Nephron progenitor cell (in vitro differentiated cells): Measurements from ENCODE around the gene OR8B3.
"Not testable (repeated sequence)": the region's sequence is repeated elsewhere in the genome, so short reads cannot be mapped to it uniquely, and the experiment has no call there.

Experiments
- DNase-seq: peaks from one replicate; pipeline ENCODE4 v3.0.0; 2021
- H3K27ac Mint-ChIP-seq: 2 replicates; pipeline ENCODE4 v1.8.0; 2021; ENCODE audit warnings: mild to moderate bottlenecking, moderate library complexity, mixed read lengths
- H3K27me3 Mint-ChIP-seq: 2 replicates; pipeline ENCODE4 v1.8.0; 2021; ENCODE audit warnings: mild to moderate bottlenecking, low read depth, mixed read lengths; ENCODE audit not compliant: poor library complexity
- H3K36me3 Mint-ChIP-seq: 2 replicates; pipeline ENCODE4 v1.8.0; 2021; ENCODE audit warnings: low read depth, mixed read lengths
- H3K4me1 Mint-ChIP-seq: 2 replicates; pipeline ENCODE4 v1.8.0; 2021; ENCODE audit warnings: mixed read lengths
- H3K4me3 Mint-ChIP-seq: 2 replicates; pipeline ENCODE4 v1.8.0; 2021; ENCODE audit warnings: mild to moderate bottlenecking, moderate library complexity, mixed read lengths
- H3K9me3 Mint-ChIP-seq: 2 replicates; pipeline ENCODE4 v1.8.0; 2021; ENCODE audit warnings: mild to moderate bottlenecking, moderate library complexity, mixed read lengths
- TF ChIP-seq, protein P1 (sequence below): fragments of 200-600 bp; sonication (generic); IDR thresholded peaks from 2 replicates; pipeline ENCODE4 v1.5.0; 2021; ENCODE audit warnings: antibody characterized with exemption

Gene OR8B3

DNA sequence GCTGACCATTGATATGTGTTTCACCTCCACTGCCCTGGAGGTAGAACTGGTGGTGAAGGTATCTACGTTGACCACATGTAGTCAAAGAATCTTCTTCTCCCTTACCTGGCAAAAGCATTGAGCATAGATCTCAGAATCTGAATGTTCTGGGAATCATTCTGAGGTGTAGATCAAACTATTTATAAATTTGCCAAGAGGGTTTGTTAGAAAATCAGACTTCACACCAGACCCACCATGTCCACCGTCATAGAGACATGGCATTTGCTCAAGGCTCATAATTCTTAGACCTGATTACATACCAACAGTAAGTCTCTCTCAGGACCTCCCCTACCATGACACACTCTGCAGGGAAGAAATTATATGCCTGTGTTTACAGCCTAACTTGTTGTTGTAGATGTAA, 14.4 kb downstream of the OR8B3 start, which contains the start of gene OR8B2:
Gene OR8B2 (minus strand): TSS at position 101 of the 400 bp plus-strand sequence. CDS start 1,156 bp downstream, outside the sequence.
- Mint-ChIP-seq H3K9me3 (no peaks in the 10 kb centered on the region), H3K4me1 (no peaks in the 10 kb centered on the region)

DNA sequence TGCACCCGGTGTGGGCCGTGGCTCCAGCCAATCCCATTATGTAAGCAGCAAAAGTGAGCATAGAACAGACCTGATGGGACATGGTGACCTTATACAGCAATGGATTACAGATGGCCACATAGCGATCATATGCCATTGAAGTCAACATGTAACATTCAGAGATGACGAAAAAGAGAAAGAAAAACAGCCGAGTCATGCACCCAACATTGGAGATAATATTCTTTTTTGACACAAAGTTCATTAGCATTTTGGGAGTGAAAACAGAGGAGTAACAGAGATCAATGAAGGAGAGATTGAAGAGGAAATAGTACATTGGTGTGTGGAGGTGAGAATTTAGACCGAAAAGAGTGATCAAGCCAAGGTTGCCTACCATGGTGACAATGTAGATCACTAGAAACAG, 16.0 kb downstream of the OR8B3 start:
- DNase-seq, H3K27ac Mint-ChIP-seq, H3K4me1 Mint-ChIP-seq, H3K9me3 Mint-ChIP-seq, H3K36me3 Mint-ChIP-seq, H3K27me3 Mint-ChIP-seq, H3K4me3 Mint-ChIP-seq: not testable (repeated sequence)

More for the DNA sequence above, 14.4 kb downstream of the OR8B3 start, which contains the start of gene OR8B2:
- Mint-ChIP-seq H3K36me3 (no peaks in the 10 kb centered on the region), H3K4me3 (no peak within 1 kb of the TSS), H3K27me3 (no peaks in the 10 kb centered on the region), H3K27ac (no peak within 1 kb of the TSS)
- DNase-seq = no peak
- TF ChIP-seq, protein P1, sequence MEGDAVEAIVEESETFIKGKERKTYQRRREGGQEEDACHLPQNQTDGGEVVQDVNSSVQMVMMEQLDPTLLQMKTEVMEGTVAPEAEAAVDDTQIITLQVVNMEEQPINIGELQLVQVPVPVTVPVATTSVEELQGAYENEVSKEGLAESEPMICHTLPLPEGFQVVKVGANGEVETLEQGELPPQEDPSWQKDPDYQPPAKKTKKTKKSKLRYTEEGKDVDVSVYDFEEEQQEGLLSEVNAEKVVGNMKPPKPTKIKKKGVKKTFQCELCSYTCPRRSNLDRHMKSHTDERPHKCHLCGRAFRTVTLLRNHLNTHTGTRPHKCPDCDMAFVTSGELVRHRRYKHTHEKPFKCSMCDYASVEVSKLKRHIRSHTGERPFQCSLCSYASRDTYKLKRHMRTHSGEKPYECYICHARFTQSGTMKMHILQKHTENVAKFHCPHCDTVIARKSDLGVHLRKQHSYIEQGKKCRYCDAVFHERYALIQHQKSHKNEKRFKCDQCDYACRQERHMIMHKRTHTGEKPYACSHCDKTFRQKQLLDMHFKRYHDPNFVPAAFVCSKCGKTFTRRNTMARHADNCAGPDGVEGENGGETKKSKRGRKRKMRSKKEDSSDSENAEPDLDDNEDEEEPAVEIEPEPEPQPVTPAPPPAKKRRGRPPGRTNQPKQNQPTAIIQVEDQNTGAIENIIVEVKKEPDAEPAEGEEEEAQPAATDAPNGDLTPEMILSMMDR = no peak

DNA sequence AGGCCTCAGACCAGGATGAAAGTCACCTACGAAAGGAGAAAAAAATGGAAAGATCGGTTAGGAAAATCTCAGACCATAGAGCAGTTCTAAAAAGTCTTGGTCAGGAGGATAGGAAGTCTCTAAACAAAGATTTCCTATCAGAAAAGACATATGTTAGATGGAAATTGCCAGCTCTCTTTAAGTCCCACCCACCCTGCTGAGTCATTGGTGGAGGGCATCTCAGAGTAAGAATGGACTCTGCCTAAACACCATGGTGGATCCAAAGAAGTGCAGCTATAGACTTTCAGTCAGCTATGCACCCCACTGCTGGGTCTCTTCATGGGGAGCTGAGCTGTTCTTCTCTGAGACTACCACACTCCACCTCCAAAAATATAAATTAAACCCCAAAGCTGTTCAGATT, 18.2 kb downstream of the OR8B3 start:
- Mint-ChIP-seq H3K9me3 (no peaks in the 10 kb centered on the region), H3K4me1 (no peaks in the 10 kb centered on the region), H3K27me3 (no peaks in the 10 kb centered on the region), H3K36me3 (no peaks in the 10 kb centered on the region), H3K27ac (no peak overlapping the region), H3K4me3 (no peak overlapping the region)
- DNase-seq = no peak
- TF ChIP-seq, protein P1 = no peak

DNA sequence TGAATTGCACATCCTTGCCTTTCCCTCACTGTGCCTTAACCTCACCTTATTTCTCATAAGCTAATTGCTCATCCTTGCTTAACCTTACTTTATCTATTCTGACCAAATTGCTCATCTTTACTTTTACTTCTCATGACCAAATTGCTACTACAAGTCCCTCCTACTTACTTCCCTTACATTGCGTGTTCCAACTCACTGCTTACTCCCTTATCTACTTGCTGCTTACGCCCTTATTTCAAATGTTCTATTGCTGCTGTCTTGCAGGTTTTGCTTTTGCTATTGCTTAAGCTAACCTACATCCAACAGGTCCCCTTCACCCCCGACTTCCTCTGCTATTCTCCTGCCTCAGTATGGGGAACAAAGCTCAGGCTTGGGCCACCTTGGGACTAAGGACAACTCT, 22.5 kb downstream of the OR8B3 start:
- Mint-ChIP-seq H3K27ac (no peak overlapping the region), H3K4me1 (no peaks in the 10 kb centered on the region), H3K4me3 (no peak overlapping the region), H3K27me3 (peaks cover 3% of the 10 kb centered on the region), H3K36me3 (no peaks in the 10 kb centered on the region), H3K9me3 (peaks cover 3% of the 10 kb centered on the region)
- no peak for DNase-seq
- TF ChIP-seq, protein P1 = no peak

DNA sequence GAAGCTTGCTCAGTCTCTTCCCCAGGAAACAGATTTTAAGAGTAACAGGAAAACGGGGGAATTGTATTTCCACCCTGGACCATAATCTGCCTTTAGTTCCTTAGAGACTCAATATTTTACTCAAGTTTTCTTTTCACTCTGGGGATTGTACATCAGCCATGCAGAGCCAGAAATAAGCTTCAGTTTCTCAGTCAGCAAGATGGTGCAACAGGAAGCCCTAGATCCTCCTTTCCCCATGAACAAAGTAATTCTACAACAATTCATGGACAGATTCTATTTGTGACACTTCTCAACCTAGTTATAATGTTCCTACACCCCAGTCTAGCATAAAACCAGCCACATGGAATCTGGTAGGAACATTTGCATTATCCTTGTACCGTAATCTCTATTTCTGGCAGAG, 39.3 kb downstream of the OR8B3 start:
- peaks cover 11% of the 10 kb centered on the region for H3K27me3 Mint-ChIP-seq
- no peak overlapping the region for H3K4me3 Mint-ChIP-seq
- TF ChIP-seq, protein P1 = no peak
- no peaks in the 10 kb centered on the region for H3K9me3 Mint-ChIP-seq
- H3K27ac Mint-ChIP-seq = no peak overlapping the region
- no peak for DNase-seq
- no peaks in the 10 kb centered on the region for H3K4me1 Mint-ChIP-seq
- no peaks in the 10 kb centered on the region for H3K36me3 Mint-ChIP-seq

DNA sequence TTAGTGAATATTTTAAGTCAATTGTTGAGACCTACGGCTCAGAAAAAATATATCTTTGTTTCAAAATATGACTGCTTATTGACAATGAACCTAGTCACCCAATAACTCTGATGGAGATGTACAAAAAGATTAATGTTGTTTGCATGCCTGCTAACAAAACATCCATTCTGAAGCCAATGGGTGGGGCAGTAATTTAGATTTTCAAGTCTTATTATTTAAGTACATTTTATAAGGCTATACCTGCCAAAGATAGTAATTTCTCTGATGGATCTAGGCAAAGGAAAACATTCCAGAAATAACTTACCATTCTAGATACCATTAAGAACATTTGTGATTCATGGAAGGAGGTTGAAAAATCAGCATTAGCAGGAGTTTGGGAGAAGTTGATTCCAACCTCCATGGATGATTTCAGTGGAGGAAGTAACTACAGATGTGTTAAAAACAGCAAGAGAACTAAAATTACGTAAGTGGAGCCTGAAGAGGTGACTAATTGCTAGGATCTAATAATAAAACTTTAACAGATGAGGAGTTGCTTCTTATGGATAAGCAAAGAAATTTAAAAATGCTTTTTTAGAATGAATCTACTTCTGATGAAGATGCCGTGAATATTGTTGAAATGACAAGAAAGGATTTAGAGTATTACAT, 52.4 kb downstream of the OR8B3 start:
- no peak overlapping the region for H3K27ac Mint-ChIP-seq
- peaks cover 2% of the 10 kb centered on the region for H3K27me3 Mint-ChIP-seq
- H3K9me3 Mint-ChIP-seq = peaks cover 30% of the 10 kb centered on the region
- H3K4me1 Mint-ChIP-seq = no peaks in the 10 kb centered on the region
- H3K36me3 Mint-ChIP-seq = no peaks in the 10 kb centered on the region
- TF ChIP-seq, protein P1 = no peak
- no peak for DNase-seq
- H3K4me3 Mint-ChIP-seq = no peak overlapping the region
